Measurements from ENCODE around the gene RNF183. TPM values are rescaled to one million over a fixed set of nuclear protein-coding genes. Genes with fewer than 3 reads are reported as not detected.

Gene RNF183
- total RNA-seq: 1 to 10 TPM in 2 of 5 donors, under 1 TPM in 1, not detected in 2; 0.43 to 5.0 (median 1.8) TPM
- 1 to 10 TPM in 2 of 3 donors, under 1 TPM in 1; 0.46 to 5.6 (median 1.2) TPM for polyA plus RNA-seq
- long read RNA-seq, donor 1: 0 reads
- long read RNA-seq, donor 2: 0 reads
- long read RNA-seq, donor 3: 0 reads
- long read RNA-seq, donor 4: 0 reads
- long read RNA-seq, donor 5, partial matches to known transcripts: 0 of 2 reads
- long read RNA-seq, donor 5, other reads (novel, unspliced or antisense): 0 of 2 reads
- long read RNA-seq, donor 6, partial matches to known transcripts: 0 of 4 reads
- long read RNA-seq, donor 6, other reads (novel, unspliced or antisense): 0 of 4 reads
- long read RNA-seq, donor 7, partial matches to known transcripts: 0 of 2 reads
- long read RNA-seq, donor 7, other reads (novel, unspliced or antisense): 0 of 2 reads
- long read RNA-seq, donor 8, partial matches to known transcripts: 0 of 4 reads
- long read RNA-seq, donor 8, other reads (novel, unspliced or antisense): 0 of 4 reads
- long read RNA-seq, donor 9, partial matches to known transcripts: 0 of 1 reads
- long read RNA-seq, donor 9, other reads (novel, unspliced or antisense): 0 of 1 reads
- long read RNA-seq, donor 10: 0 reads

GRCh38 chr9:113302792-113303418 is at the start of gene RNF183:
Gene RNF183, minus strand, starts transcription at chr9:113303376. Its CDS starts 5,192 bp downstream, at chr9:113298184.
- 31 to 58% (median 44%) methylated on average over 17 to 25 of the region's 25 CpGs for WGBS, 5 donors
- no peaks in the 10 kb centered on the region for H3K36me3 ChIP-seq
- H3K9me3 ChIP-seq: no peaks in the 10 kb centered on the region
- peak within 1 kb of the TSS in 3 of 5 donors; percentile 15 to 75 (median 45) for H3K27ac ChIP-seq
- intact Hi-C loops (cut with DNase I; ENCODE audit: low total_unique reads): no loop called here
- peak; percentile 65 to 88 for DNase-seq
- H3K27me3 ChIP-seq: peaks cover 0 to 13% (median 0%) of the 10 kb centered on the region in 3 donors
- TF ChIP-seq POLR2A (IDR thresholded peaks at IDR 0.05) (no peak), CTCF (IDR thresholded peaks at IDR 0.05) (no peak), POLR2AphosphoS5 (IDR thresholded peaks at IDR 0.05) (peak in 2 of 3 donors; percentile 40 to 61)
- H3K4me1 ChIP-seq: peaks cover 0 to 13% (median 8%) of the 10 kb centered on the region in 4 donors
- H3K4me3 ChIP-seq: peak within 1 kb of the TSS in 2 of 4 donors; percentile 12 to 40

GRCh38 chr9:113352411-113352810 is 49.2 kb upstream of the RNF183 start:
- intact Hi-C loops (cut with DNase I; ENCODE audit: low total_unique reads): no loop called here
- TF ChIP-seq CTCF (IDR thresholded peaks at IDR 0.05) (no peak), EP300 (IDR thresholded peaks at IDR 0.05) (no peak), POLR2A (IDR thresholded peaks at IDR 0.05) (no peak), POLR2AphosphoS5 (IDR thresholded peaks at IDR 0.05) (no peak)
- WGBS, 5 donors: 64 to 79% (median 71%) methylated on average over 1 of the region's 1 CpG

GRCh38 chr9:113352006-113352405 is 48.8 kb upstream of the RNF183 start:
- H3K36me3 ChIP-seq: peaks cover 0 to 12% (median 2%) of the 10 kb centered on the region in 4 donors

More at GRCh38 chr9:113352411-113352810, 49.2 kb upstream of the RNF183 start:
- Histone ChIP-seq H3K9me3 (no peaks in the 10 kb centered on the region), H3K4me3 (no peak overlapping the region), H3K4me1 (peaks cover 5 to 39% (median 27%) of the 10 kb centered on the region in 4 donors), H3K27ac (no peak overlapping the region), H3K36me3 (peaks cover 0 to 12% (median 2%) of the 10 kb centered on the region in 4 donors), H3K27me3 (peaks cover 0 to 19% (median 0%) of the 10 kb centered on the region in 3 donors)
- DNase-seq: no peak

More at GRCh38 chr9:113352006-113352405, 48.8 kb upstream of the RNF183 start:
- TF ChIP-seq EP300 (IDR thresholded peaks at IDR 0.05) (no peak), POLR2AphosphoS5 (IDR thresholded peaks at IDR 0.05) (no peak), POLR2A (IDR thresholded peaks at IDR 0.05) (no peak), CTCF (IDR thresholded peaks at IDR 0.05) (no peak)
- no peaks in the 10 kb centered on the region for H3K9me3 ChIP-seq
- peaks cover 0 to 19% (median 0%) of the 10 kb centered on the region in 3 donors for H3K27me3 ChIP-seq
- peak overlapping the region in 2 of 5 donors; percentile 39 to 83 for H3K27ac ChIP-seq
- 63 to 81% (median 79%) methylated on average over 6 of the region's 6 CpGs for WGBS, 5 donors
- no peak for DNase-seq
- peaks cover 5 to 35% (median 27%) of the 10 kb centered on the region in 4 donors for H3K4me1 ChIP-seq
- intact Hi-C loops (cut with DNase I; ENCODE audit: low total_unique reads): no loop called here
- H3K4me3 ChIP-seq: no peak overlapping the region

Data from stomach (tissue), 19 donors.